ENCODE measurements around the gene NDUFA9.
A peak's percentile ranks its signal among the peaks of the same experiment; 100 is the strongest.

NDUFA9 gene

DNA sequence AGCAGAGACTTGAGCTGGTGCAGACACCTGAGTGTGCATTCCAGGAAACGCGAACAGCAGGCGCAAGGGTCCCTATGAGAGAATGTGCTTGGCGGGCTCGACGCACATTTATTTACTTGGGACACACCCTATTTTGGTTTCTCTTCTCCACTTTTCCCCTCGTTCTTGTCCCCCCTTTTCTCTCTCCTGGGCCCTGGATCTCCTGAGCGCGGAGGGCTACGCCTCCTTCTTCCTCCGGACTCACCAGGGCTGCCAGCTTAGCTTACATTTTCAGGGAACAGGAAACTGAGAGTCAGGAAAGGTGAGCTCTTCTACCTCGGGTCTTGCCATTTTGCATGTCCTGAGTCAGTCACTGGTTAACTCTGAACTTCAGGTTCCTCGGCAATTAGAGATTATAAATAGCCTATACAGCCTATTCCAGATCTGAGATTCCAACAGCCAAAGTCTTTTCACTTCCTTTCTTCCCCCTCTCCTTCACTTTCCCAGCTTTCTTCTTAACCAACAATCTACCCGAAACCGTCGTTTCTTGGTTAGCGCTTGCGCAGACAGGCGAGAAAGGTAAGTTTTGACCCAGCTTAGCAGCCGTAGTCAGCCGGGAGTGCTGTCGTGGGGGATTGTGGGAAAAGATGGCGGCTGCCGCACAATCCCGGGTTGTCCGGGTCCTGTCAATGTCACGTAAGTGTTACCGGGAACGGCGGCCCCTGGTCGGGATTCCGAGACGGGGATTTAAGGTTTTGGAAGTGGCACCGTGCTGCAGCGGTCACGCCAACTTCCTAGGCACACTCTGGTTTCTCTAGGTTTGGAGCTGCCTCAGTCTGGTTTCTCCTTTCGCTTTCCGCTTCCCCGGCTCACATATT lies at the start of gene NDUFA9, which contains the start of gene AKAP3:
TSS of gene NDUFA9 (plus strand) at position 614 of the 857 bp plus-strand sequence. CDS start at position 627, 13 bp downstream.
TSS of gene AKAP3 (minus strand) at position 551 of the 857 bp plus-strand sequence. CDS start 10,855 bp downstream, outside the sequence.
- DNase-seq, result peak; percentile 81

DNA sequence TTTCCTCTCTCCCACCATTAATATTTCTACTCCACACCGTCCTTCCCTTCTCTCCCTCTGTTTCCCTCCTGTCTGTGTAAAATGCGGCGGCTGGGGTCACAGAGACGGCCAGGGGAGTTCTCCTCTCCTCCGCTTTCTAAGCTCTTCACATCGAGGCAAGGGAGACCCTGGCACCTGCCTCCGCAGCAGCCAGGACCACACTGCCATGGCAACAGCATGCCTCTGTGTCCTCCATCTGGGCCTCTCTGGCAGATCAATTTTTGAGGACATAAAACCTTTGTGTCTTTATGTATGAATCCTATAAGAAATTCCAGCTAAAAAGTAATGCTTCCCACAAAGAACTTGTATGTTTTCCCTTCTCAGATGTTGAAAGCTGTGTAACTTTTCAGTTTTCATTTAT lies 45.5 kb upstream of the NDUFA9 start:
- no peak for DNase-seq

DNA sequence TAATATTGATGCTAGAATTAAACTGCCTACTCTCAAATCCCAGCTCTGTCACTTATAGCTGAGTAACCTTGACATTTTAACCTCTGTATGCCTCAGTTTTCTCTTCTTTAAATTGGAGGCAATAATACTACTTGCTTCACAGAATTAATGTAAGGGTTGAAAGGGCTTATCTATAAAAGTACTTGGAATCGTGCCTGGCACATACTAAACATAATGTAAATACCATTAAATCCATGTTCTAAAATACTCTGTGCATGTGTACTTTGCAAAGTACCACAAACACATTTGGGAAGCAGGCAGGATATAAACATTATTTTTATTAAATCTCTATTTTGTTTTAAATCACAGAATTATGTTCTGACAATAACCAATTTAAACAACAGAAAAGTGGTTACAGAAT lies 45.0 kb upstream of the NDUFA9 start:
- no peak for DNase-seq

DNA sequence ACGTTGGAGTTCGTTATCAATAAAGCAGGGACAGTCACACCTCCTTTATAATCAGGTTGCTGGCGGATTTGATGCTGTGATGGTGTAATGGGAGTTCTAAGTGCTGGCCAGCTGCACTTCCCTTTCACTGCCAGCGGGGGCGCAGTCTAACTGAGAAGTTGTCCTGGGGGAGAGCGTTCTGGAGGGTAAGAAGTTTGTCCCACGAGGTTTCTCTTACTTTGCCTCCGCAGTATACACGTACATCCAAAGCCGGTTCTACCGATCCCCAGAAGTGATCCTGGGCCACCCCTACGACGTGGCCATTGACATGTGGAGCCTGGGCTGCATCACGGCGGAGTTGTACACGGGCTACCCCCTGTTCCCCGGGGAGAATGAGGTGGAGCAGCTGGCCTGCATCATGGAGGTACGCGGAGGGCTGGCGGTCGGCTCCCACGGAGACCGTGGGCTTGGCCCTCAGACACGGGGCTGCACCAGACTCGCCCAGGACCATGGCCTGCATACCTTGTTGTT lies 44.2 kb upstream of the NDUFA9 start:
- peak; percentile 88 for DNase-seq

DNA sequence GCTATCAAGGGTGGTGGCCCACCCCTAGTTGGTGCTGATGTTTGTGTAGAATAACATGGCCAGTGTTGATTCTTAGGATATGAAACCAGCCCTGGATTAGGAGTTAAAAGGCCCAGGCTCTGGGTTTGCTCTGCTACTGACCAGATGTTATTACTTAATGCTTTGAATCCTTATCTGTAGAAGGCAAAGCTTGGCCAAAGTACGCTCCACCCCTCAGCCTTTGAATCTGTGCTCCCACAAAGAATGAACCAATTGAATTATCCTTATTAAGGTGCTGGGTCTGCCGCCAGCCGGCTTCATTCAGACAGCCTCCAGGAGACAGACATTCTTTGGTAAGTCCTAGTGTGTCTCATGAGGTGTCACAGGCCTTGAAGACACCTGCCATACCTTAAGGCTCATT lies 41.9 kb upstream of the NDUFA9 start:
- DNase-seq, result no peak

DNA sequence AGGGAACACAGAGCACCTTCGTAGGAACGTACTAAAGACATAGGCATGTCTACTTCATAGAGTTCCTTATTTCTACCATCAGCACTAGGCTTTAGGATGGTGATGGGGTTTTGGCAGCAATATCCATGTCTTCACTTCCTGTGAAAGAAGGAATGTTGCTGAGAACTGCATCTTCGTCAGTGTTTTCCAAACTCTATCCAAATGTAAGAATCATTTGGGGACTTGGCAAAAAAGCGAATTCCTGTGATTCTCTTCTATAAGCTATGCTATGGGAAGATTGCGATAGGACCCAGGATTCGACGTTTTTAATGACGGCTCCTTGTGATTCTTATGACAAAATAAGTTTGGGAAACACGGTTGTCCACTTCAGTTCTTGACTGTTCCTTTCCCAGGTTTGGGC lies 39.8 kb upstream of the NDUFA9 start:
- no peak for DNase-seq

DNA sequence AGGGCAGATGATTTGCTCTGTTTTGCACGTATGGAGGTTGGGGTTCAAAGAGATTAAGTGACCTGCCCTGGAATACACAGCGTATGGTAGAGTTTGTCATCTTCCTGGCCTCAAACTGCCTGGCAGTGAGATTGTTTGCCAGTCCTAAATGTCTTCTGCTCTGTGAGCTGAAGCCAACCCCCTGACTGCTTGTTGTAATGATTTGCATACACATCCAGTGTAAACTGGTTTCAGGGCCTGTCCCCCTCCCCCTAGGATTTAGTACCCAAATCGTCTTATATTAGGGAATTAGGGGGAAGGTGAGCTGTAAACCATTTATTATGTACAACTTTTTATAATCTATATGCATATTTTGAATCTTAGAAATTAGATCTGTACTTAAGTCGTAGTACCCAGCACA lies 38.4 kb upstream of the NDUFA9 start:
- no peak for DNase-seq

DNA sequence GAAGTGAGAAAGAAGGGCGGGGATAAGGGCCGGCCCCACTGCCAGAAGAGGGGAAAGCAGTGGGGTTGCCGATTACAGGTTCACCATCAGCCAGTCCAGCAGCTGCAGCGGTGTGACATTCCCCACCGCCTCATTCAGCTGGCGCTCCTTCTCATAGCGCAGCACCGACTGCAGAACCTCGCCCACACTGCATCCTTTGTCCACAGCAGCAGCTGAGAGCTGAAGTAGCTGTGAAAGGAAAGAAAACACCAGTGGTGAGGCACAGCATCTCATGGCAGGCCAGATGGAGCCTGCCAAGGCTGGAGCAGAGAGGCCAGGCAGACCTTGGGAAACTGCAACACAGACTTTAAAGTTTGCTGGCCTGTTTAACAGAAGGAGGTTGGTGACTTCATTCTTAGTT lies 33.2 kb upstream of the NDUFA9 start:
- no peak for DNase-seq

DNA sequence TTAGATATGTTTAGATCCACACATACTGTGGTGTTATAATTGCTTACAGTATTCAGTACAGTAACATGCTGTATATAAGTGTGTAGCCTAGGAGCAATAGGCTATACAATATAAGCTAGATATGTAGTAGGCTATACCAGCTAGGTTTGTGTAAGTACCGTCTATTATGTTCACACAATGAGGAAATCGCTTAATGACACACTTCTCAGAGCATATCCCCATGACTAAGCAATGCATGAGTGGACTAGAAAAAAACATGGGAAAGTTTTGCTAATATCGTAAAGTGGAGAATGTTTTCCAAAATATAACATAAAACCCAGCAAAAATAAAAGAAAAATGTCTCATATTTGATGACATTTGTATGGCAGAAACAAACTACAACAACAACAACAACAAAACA lies 27.4 kb upstream of the NDUFA9 start:
- no peak for DNase-seq

DNA sequence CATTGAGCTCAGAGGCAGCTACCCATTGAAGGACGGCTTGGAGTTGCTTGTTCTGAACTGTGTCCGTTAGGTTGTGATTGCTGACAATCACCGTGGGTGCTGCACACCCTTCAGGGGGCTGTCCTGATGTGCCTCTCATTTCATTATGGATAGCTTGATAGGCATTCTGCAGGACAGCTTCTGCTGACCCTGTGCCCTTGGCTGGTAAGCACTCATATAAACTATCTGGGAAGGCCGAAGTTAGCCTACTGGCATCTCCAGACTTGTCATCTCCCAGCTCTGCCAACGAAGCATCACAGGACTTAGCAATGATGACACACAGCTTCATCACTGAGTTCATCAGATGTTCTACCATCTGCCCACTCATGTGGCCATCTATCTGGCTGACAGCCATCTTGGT lies 22.4 kb upstream of the NDUFA9 start:
- no peak for DNase-seq

DNA sequence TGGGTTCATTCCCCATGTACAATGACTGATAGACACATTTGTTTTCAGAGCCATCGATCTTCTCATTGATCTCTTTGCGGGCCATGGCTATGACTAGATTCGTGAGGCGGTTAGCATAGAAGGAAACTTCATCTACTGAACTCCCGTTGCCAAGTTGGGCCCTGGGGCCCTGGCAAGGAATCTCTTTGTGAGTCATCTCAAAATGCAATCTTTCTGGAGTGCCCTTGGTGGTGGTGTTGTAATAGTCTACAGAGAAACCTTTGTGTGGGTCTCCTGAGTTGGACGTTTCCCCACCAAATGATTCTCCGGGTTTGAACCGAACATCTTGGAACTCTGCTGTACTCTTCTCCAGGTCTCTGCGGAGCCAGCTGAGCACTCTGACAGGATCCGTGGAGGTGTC lies 20.5 kb upstream of the NDUFA9 start:
- no peak for DNase-seq

DNA sequence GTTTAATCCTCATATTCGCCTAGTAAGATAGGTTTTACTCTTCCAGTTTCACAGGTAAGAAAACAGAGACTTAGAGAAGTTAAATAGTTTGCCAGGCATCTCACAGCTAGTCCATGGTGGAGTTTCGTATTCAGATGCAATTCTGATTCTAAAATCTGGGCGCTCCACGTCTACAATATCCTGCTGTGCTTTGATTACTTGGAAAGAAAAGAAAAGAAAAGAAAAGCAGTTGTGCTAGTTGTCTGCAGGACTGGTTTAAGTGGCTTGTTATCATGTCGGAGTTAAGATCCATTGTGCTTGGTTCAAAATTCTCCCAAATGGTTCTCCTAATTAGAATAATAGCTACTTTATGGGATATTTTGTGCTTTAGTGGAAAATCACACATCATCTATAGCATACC lies 18.7 kb upstream of the NDUFA9 start:
- DNase-seq, result no peak

DNA sequence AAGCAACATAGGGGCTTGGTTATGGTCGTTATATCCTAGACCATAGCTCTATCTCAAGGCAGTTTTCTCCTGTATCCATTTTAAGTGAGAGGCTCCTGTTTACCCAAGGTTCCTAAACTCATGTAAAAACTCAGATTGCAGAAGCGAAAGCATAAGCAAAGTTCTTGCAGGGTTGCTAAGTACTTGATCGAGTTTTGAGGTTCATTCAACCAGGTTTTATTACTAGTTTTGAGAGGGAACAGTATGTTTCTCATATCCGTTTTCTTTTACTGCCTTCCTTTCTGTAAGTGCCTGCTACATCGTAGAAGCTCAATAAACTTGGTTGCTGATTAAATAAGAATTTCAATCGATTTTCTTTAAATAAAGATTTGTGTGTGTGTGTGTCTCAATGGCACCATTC lies 5.2 kb upstream of the NDUFA9 start:
- DNase-seq, result no peak

DNA sequence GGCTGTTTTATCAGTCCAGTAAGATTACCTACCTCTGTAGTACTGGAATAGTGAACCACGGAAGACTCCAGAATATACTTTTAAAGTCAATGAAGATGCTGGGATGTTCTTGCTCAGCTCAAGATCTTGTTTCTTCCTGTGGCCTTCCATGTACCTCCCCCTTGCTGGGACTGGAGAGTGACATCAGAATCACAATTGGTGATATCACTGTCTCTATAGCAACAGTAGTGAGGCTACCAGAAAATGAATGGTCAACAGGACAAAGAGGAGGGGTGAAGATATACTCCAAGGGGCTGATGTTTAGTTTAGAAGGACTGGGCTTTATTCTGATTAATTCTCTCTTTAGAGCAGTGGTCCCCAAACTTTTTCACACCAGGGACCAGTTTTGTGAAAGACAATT lies 3.9 kb upstream of the NDUFA9 start:
- DNase-seq, result no peak

DNA sequence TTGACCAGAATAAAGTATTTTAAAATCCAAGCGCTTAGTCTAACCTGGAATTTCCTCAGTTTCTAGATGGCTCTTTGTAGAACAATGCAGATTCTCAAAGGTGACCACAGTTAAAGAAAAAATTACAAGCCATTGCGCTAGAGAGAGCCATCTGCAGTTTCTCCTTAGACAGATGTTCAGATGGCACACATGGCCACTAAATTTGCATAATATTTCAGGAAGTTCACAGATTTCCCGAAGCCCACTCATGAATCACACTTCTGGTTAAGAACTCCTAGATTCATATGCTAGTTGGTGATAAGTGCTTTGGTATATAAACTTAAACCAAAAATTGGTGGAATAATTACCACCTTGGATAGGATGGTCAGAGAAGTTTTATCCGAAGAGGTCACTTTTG lies 812 bp upstream of the NDUFA9 start:
- peak; percentile 50 for DNase-seq

DNA sequence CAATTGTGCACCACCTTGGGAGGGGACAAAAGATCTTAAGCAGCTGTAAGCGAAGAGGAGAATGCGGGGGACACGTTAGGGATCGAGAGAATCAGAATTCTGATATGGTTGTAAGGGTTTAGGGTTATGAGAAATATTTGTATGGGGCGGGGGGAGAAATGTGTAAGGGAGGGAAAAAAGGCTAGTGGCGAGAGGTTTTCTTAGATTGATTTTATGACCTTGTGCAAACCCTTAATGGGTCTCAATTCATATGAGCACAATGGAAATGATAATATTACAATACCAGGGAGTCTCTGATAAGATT lies 396 bp downstream of the NDUFA9 start:
- no peak for DNase-seq

DNA sequence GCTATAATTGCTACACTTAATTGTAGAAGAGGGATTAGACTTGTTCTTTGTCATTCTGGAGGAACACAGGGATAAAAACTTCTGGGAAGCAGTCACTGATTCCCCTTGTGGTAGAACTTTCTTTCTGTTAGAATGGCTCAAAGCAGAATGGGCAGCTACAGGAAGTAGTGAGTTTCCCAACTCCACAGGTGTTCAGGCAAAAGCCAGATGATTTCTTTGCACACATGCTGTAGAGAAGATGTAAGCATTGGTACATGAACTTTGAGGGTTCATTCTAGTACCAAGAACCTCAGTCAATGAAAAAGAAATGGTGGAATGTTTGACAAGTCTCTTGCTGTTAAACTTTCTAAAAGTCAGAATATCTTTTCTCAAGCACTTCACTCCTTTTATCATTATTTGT lies 4.3 kb downstream of the NDUFA9 start:
- no peak for DNase-seq

DNA sequence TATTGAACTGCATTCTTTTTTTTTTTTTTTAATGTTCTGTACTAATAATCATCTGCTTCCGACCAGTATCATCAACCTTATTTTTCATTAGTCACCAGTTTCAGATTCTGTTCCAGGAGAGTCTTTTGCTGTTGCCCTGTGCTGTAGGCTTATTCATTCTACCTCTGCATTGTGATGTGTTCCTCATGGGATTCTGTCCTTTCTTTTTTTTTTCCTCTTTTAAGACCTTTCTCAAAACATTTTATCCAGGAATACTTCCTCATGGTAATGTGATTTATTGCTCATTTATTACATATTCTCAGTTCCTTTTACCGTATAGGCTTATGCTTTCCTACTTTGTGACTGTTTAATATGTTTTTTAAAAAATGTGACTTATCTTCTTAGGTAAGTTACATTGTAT lies 4.8 kb downstream of the NDUFA9 start:
- DNase-seq, result no peak

DNA sequence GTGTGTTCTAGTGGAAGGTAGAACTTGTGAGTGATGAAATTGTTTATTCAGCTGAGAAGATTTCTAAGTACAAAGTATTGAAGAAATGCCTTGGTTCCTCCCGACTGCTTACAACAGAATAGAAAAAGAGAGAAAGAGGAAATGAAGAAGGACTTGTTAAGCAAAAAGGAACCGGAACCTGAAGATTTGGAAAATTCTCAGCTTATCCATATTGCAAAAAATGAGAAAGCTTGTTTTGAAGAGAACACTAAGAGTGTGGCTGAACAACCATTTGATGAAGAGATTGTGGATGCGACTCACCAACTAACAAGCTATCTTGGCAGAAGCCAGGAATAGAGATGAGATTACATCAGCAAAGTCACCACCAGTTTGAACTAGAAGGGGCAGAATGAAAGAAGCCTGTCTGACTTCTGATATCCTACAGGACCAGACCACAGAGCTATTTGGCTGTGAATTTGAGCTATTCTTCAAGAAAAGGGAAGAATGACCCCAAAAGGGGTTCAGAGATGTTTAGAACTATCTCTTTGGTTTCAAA lies 15.1 kb downstream of the NDUFA9 start:
- no peak for DNase-seq

DNA sequence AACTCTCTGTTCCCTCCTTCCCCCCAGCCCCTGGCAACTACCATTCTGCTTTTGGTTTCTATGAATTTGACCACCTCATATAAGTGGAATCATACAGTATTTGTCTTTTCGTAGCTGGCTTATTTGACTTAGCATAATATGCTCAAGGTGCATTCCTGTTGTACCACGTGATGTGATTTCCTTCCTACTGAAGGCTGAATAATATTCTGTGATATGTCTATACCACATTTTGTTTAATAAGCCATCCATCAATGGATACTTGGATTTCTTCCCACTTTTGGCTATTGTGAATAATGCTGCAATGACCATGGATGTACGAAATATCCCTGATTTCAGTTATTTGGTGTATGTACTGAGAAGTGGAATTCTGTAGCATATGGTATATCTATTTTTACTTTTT lies 16.3 kb downstream of the NDUFA9 start:
- no peak for DNase-seq

DNA sequence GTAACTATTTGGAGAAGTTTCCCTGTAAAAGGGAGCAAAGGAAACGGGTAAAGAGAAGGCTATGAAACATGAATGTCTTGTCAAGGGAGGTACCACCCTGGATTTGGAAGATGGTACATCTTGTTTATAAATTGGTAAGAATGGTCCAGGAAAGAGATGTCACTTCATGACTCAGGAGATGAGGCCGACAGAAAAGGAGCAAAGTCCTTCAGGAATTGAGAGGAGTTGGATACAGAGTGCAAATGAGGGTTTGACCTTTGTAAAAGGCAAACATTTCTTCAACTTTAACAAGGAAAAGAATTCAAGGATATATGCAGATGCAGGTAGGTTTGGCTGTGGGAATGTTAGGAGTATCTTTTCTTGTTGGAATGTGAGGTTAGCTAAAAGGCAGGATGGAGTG lies 30.8 kb downstream of the NDUFA9 start:
- no peak for DNase-seq

DNA sequence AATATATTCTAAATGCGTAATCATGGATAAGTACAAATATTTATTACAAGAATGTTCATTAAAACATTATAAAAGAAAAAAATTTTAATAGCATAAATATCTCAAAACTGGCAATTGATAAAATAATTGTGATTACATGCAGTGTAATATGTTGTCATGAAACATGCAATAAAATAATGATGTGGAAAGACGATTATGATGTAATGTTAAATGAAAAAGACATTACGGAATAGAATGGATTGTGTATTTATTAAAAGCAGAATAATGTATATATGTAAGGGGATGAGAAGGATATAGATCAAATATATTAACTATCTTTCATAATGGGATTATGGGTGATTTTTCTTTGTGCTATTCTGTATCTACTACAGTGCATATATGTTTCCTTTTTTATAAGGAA lies 32.8 kb downstream of the NDUFA9 start:
- no peak for DNase-seq

DNA sequence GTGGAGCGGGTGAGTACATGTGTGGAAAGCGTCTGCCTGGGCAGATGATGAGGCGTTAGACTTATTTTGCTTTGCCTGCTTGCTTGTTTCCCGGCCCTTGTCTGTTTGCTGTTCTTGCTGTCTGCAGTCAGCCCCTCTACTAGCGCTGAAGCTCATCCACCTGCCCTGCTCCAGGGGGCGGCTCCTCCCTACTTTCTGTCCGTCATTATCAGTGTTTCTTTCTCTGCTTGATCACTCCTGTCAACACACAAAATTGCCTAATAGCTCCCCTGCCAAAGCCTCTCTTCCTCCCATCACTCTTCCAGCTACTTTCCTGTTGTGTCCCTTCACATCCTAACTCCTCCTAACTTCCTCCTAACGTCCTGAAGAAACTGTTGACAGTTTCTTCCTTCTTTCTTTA lies 36.4 kb downstream of the NDUFA9 start:
- DNase-seq, result no peak

DNA sequence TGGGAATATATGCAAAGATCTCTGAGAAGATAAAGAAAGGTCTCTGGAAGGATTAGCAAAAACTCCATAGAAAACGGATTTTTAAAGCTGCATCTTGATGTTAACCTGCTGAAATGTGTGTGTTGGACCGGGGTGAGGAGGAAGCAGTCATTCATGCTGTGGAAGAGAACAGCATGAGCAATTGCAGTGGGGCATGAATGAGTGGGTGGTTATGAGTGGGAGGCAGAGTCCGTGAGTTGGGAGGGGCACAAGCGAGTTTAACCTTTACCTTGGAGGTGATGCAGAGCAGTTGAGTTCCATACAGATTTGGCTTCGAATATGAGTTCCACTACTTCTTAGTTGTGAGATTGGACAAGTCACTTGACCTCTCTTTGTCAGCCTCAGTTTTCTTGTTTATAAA lies 41.8 kb downstream of the NDUFA9 start:
- no peak for DNase-seq

All from RPMI8226 (cell line).